Liver (tissue), 9 donors: ENCODE data around the gene YAE1. TPM values are rescaled to one million over a fixed set of nuclear protein-coding genes. Genes with fewer than 3 reads are reported as not detected.

ENCODE experiments used
- DNase-seq: peaks from one replicate; pipeline ENCODE4 v3.0.0-alpha.2; 2017; ENCODE audit warnings: low spot score
- H3K27ac ChIP-seq, 2 donors: one replicate each; pipeline ENCODE4 v1.7.0; 2013; ENCODE audit warnings: inconsistent platforms in 2 of 2, low read length in 2 of 2, control low read depth in 1 of 2, low read depth in 1 of 2, mild to moderate bottlenecking in 1 of 2
- H3K27me3 ChIP-seq, 4 donors: one replicate each; pipeline versions ENCODE4 v1.6.1 to v1.7.0; 2013; ENCODE audit warnings: low read length in 3 of 4, inconsistent platforms in 1 of 4, mild to moderate bottlenecking in 1 of 4, moderate library complexity in 1 of 4; ENCODE audit not compliant: control insufficient read depth in 4 of 4, insufficient read depth in 4 of 4
- H3K36me3 ChIP-seq, 4 donors: one replicate each; pipeline versions ENCODE4 v1.6.1 to v1.7.0; 2013; ENCODE audit warnings: low read length in 3 of 4, mild to moderate bottlenecking in 3 of 4, low read depth in 1 of 4, moderate library complexity in 1 of 4; ENCODE audit not compliant: control insufficient read depth in 4 of 4, insufficient read depth in 3 of 4
- H3K4me1 ChIP-seq, 4 donors: one replicate each; pipeline versions ENCODE4 v1.6.1 to v1.7.0; 2013; ENCODE audit warnings: low read length in 3 of 4, mild to moderate bottlenecking in 3 of 4, moderate library complexity in 1 of 4; ENCODE audit not compliant: control insufficient read depth in 4 of 4, insufficient read depth in 4 of 4
- H3K4me3 ChIP-seq, 3 donors: one replicate each; pipeline versions ENCODE4 v1.6.1 to v1.7.0; 2013; ENCODE audit warnings: low read length in 3 of 3, control low read depth in 1 of 3, low read depth in 1 of 3, mild to moderate bottlenecking in 1 of 3
- H3K9ac ChIP-seq, 2 donors: one replicate each; pipeline ENCODE4 v1.7.0; 2013; ENCODE audit warnings: low read length in 2 of 2, mild to moderate bottlenecking in 2 of 2, moderate library complexity in 2 of 2, control low read depth in 1 of 2, low read depth in 1 of 2
- H3K9me3 ChIP-seq, 4 donors: one replicate each; pipeline versions ENCODE4 v1.6.1 to v1.7.0; 2013; ENCODE audit warnings: low read length in 3 of 4; ENCODE audit not compliant: control insufficient read depth in 4 of 4
- EGR1 ChIP-seq, 2 donors: IDR thresholded peaks; 2 replicates each; pipeline ENCODE4 v1.6.1; 2016 to 2018; ENCODE audit warnings: antibody characterized with exemption in 2 of 2, low read depth in 2 of 2
- FOXA1 ChIP-seq: IDR thresholded peaks from 2 replicates; pipeline ENCODE4 v1.6.1; 2016; ENCODE audit warnings: antibody characterized with exemption
- FOXA2 ChIP-seq: IDR thresholded peaks from 2 replicates; pipeline ENCODE4 v1.6.1; 2016; ENCODE audit warnings: antibody characterized with exemption
- GABPA ChIP-seq, 2 donors: IDR thresholded peaks in 1 of 2; conservative IDR thresholded peaks in 1 of 2; 2 replicates each; pipeline ENCODE4 v1.6.1; 2016; ENCODE audit warnings: antibody characterized with exemption in 2 of 2, mild to moderate bottlenecking in 1 of 2, moderate library complexity in 1 of 2
- HNF4A ChIP-seq, 2 donors: conservative IDR thresholded peaks; 2 replicates each; pipeline ENCODE4 v1.6.1; 2016; ENCODE audit warnings: antibody characterized with exemption in 2 of 2, mild to moderate bottlenecking in 2 of 2
- HNF4G ChIP-seq: IDR thresholded peaks from 2 replicates; pipeline ENCODE4 v1.6.1; 2016; ENCODE audit warnings: antibody characterized with exemption
- JUND ChIP-seq, 2 donors: IDR thresholded peaks; 2 replicates each; pipeline ENCODE4 v1.6.1; 2016; ENCODE audit warnings: antibody characterized with exemption in 2 of 2
- NR2F2 ChIP-seq: IDR thresholded peaks from 2 replicates; pipeline ENCODE4 v1.6.1; 2016; ENCODE audit warnings: antibody characterized with exemption
- RAD21 ChIP-seq, 2 donors: IDR thresholded peaks; 2 replicates each; pipeline ENCODE4 v1.6.1; 2016; ENCODE audit warnings: antibody characterized with exemption in 2 of 2, mild to moderate bottlenecking in 2 of 2
- REST ChIP-seq: IDR thresholded peaks from 2 replicates; pipeline ENCODE4 v1.6.1; 2016; ENCODE audit warnings: antibody characterized with exemption, mild to moderate bottlenecking
- RXRA ChIP-seq, 2 donors: IDR thresholded peaks; 2 replicates each; pipeline ENCODE4 v1.6.1; 2017 to 2018; ENCODE audit warnings: antibody characterized with exemption in 2 of 2, mild to moderate bottlenecking in 1 of 2
- SP1 ChIP-seq: IDR thresholded peaks from 2 replicates; pipeline ENCODE4 v1.6.1; 2018; ENCODE audit warnings: antibody characterized with exemption, mild to moderate bottlenecking
- TAF1 ChIP-seq: conservative IDR thresholded peaks from 2 replicates; pipeline ENCODE4 v1.6.1; 2016; ENCODE audit warnings: antibody characterized with exemption, mild to moderate bottlenecking
- YY1 ChIP-seq: IDR thresholded peaks from 2 replicates; pipeline ENCODE4 v1.6.1; 2016; ENCODE audit warnings: antibody characterized with exemption, mild to moderate bottlenecking
- WGBS: extraction: QIAGEN DNeasy Blood & Tissue Kit; methylation state at CpG from one replicate; pipeline ENCODE4 v1.1.7; 2013; 5-methylcytosine and 5-hydroxymethylcytosine counted together
- polyA plus RNA-seq, 2 donors: library from polyadenylated mRNA; stranded (reverse) in 1 of 2; unstranded in 1 of 2; fragments of 200-250 nt in 1 of 2; fragments of >200 nt in 1 of 2; fragmentation: Nextera tagmentation in 1 of 2; extraction: Ambion mirVana in 1 of 2; gene quantifications; one replicate each; pipeline versions ENCODE4 v1.2.1 to v1.2.3, GENCODE V29; 2013 to 2015
- total RNA-seq, 2 donors: library from RNA; depleted of rRNA; stranded (reverse); fragments of >200 nt; gene quantifications; one replicate each; pipeline ENCODE4 v1.2.3, GENCODE V29; 2014
- TF ChIP-seq, protein P1 (sequence below): fragments of 150-350 bp; IDR thresholded peaks from 2 replicates; pipeline ENCODE4 v1.5.1; 2017; ENCODE audit warnings: improper control_type of control experiment, low read depth, low read length; ENCODE audit not compliant: missing input control
- TF ChIP-seq, protein P2 (sequence below): IDR thresholded peaks from 2 replicates; pipeline ENCODE4 v1.6.1; 2016; ENCODE audit warnings: antibody characterized with exemption
- TF ChIP-seq, protein P3 (sequence below): IDR thresholded peaks from 2 replicates; pipeline ENCODE4 v1.6.1; 2016; ENCODE audit warnings: antibody characterized with exemption
- TF ChIP-seq, protein P4 (sequence below): IDR thresholded peaks from 2 replicates; pipeline ENCODE4 v1.6.1; 2016; ENCODE audit warnings: antibody characterized with exemption
- donor health status: healthy.
- donor health status: healthy.
- donor health status: healthy.
- donor health status: healthy.
- donor health status: healthy.

Gene YAE1
- total and polyA plus RNA-seq, 4 donors, result 6.7 to 12.0 (median 9.9) TPM

GRCh38 chr7:39550411-39550810, 15.8 kb upstream of the YAE1 start:
- WGBS, result 71% methylated on average over 2 of the region's 2 CpGs
- no peak overlapping the region for H3K27ac ChIP-seq
- no peaks in the 10 kb centered on the region for H3K36me3 ChIP-seq
- no peak for DNase-seq
- H3K4me3 ChIP-seq, result no peak overlapping the region
- H3K9me3 ChIP-seq, result peaks cover 3 to 11% (median 8%) of the 10 kb centered on the region in 4 donors
- no peak for TF ChIP-seq FOXA2
- no peak for TF ChIP-seq NR2F2
- TF ChIP-seq EGR1 (IDR thresholded peaks at IDR 0.05; ENCODE audit: low read depth in 2 of 2), result no peak
- no peak for TF ChIP-seq SP1
- TF ChIP-seq, protein P1, sequence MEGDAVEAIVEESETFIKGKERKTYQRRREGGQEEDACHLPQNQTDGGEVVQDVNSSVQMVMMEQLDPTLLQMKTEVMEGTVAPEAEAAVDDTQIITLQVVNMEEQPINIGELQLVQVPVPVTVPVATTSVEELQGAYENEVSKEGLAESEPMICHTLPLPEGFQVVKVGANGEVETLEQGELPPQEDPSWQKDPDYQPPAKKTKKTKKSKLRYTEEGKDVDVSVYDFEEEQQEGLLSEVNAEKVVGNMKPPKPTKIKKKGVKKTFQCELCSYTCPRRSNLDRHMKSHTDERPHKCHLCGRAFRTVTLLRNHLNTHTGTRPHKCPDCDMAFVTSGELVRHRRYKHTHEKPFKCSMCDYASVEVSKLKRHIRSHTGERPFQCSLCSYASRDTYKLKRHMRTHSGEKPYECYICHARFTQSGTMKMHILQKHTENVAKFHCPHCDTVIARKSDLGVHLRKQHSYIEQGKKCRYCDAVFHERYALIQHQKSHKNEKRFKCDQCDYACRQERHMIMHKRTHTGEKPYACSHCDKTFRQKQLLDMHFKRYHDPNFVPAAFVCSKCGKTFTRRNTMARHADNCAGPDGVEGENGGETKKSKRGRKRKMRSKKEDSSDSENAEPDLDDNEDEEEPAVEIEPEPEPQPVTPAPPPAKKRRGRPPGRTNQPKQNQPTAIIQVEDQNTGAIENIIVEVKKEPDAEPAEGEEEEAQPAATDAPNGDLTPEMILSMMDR, result no peak
- no peak for TF ChIP-seq TAF1
- TF ChIP-seq FOXA1, result no peak
- TF ChIP-seq YY1, result no peak
- no peak for TF ChIP-seq GABPA (IDR thresholded peaks at IDR 0.05 in 1 of 2, conservative IDR thresholded peaks at IDR 0.05 in 1 of 2)
- TF ChIP-seq JUND (IDR thresholded peaks at IDR 0.05), result no peak
- no peak for TF ChIP-seq RXRA (IDR thresholded peaks at IDR 0.05)
- no peak for TF ChIP-seq REST
- TF ChIP-seq RAD21 (IDR thresholded peaks at IDR 0.05), result no peak
- TF ChIP-seq, protein P2, sequence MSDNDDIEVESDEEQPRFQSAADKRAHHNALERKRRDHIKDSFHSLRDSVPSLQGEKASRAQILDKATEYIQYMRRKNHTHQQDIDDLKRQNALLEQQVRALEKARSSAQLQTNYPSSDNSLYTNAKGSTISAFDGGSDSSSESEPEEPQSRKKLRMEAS, result no peak
- TF ChIP-seq HNF4G, result no peak
- TF ChIP-seq HNF4A (conservative IDR thresholded peaks at IDR 0.05), result no peak
- TF ChIP-seq, protein P3, sequence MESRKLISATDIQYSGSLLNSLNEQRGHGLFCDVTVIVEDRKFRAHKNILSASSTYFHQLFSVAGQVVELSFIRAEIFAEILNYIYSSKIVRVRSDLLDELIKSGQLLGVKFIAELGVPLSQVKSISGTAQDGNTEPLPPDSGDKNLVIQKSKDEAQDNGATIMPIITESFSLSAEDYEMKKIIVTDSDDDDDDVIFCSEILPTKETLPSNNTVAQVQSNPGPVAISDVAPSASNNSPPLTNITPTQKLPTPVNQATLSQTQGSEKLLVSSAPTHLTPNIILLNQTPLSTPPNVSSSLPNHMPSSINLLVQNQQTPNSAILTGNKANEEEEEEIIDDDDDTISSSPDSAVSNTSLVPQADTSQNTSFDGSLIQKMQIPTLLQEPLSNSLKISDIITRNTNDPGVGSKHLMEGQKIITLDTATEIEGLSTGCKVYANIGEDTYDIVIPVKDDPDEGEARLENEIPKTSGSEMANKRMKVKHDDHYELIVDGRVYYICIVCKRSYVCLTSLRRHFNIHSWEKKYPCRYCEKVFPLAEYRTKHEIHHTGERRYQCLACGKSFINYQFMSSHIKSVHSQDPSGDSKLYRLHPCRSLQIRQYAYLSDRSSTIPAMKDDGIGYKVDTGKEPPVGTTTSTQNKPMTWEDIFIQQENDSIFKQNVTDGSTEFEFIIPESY, result no peak
- TF ChIP-seq, protein P4, sequence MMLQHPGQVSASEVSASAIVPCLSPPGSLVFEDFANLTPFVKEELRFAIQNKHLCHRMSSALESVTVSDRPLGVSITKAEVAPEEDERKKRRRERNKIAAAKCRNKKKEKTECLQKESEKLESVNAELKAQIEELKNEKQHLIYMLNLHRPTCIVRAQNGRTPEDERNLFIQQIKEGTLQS, result no peak
- no peak overlapping the region for H3K9ac ChIP-seq
- H3K4me1 ChIP-seq, result no peaks in the 10 kb centered on the region
- H3K27me3 ChIP-seq, result no peaks in the 10 kb centered on the region
